SK-N-MC (cell line): ENCODE data around the gene SLC5A2.

Experiments
- EZH2 ChIP-seq: fragments of 200-600 bp; sonication (generic); IDR thresholded peaks from one replicate; pipeline ENCODE4 v1.6.1; 2017; ENCODE audit warnings: antibody characterized with exemption
- FOXP2 ChIP-seq: optimal IDR thresholded peaks from 2 replicates; pipeline ENCODE3; 2011; ENCODE audit warnings: mild to moderate bottlenecking, moderate library complexity; ENCODE audit not compliant: insufficient read depth; ENCODE audit errors: extremely low read length, control extremely low read depth
- POLR2AphosphoS5 ChIP-seq: IDR thresholded peaks from 2 replicates; pipeline ENCODE4 v1.6.1; 2012; ENCODE audit warnings: mild to moderate bottlenecking, low read depth, low read length, borderline replicate concordance

GRCh38 chr16:31499928-31500327, 17.0 kb downstream of the SLC5A2 start:
- no peak for TF ChIP-seq POLR2AphosphoS5
- TF ChIP-seq EZH2 = no peak
- TF ChIP-seq FOXP2 = no peak
